DND-41 (cell line): ENCODE data around the gene SPECC1.

Source experiments
- ATAC-seq: fragments of 200-7000 bp; cut with Tn5 transposase; 3 replicates; pipeline ENCODE4 v1.9.1; 2021; ENCODE audit warnings: low read depth; ENCODE audit not compliant: insufficient read depth
- DNase-seq: peaks from one replicate; pipeline ENCODE4 v3.0.0-alpha.2; 2020
- H2AFZ ChIP-seq: 2 replicates; pipeline ENCODE4 v1.6.0; 2012; ENCODE audit warnings: low read depth, low read length
- H3K27ac ChIP-seq: 2 replicates; pipeline ENCODE4 v1.5.1; 2012; ENCODE audit warnings: low read length, inconsistent platforms
- H3K27me3 ChIP-seq: fragments of 200-600 bp; sonication (generic); 2 replicates; pipeline ENCODE4 v1.6.0; 2012; ENCODE audit warnings: low read length, mild to moderate bottlenecking, inconsistent platforms; ENCODE audit not compliant: insufficient read depth, poor library complexity
- H3K36me3 ChIP-seq: 2 replicates; pipeline ENCODE4 v1.5.1; 2012; ENCODE audit warnings: low read length, inconsistent platforms; ENCODE audit not compliant: insufficient read depth
- H3K4me1 ChIP-seq: 2 replicates; pipeline ENCODE4 v1.5.1; 2012; ENCODE audit warnings: mild to moderate bottlenecking, low read length; ENCODE audit not compliant: insufficient read depth
- H3K4me2 ChIP-seq: 2 replicates; pipeline ENCODE4 v1.6.0; 2012; ENCODE audit warnings: mild to moderate bottlenecking, moderate library complexity, low read length, inconsistent platforms; ENCODE audit not compliant: insufficient read depth
- H3K4me3 ChIP-seq, 2 experiments: fragments of 200-600 bp in 1 of 2; shearing (Covaris generic) in 1 of 2; 2 replicates each; pipeline ENCODE4 v1.5.1; 2012 to 2016; ENCODE audit warnings: inconsistent platforms in 2 of 2, low read length in 2 of 2, mild to moderate bottlenecking in 2 of 2, low read depth in 1 of 2, moderate library complexity in 1 of 2
- H3K79me2 ChIP-seq: 2 replicates; pipeline ENCODE4 v1.6.0; 2012; ENCODE audit warnings: low read length, inconsistent platforms; ENCODE audit not compliant: insufficient read depth
- H3K9ac ChIP-seq: 2 replicates; pipeline ENCODE4 v1.6.0; 2012; ENCODE audit warnings: low read depth, mild to moderate bottlenecking, inconsistent platforms, low read length, moderate library complexity
- H3K9me3 ChIP-seq: 2 replicates; pipeline ENCODE4 v1.5.1; 2012; ENCODE audit warnings: low read length, moderate library complexity, mild to moderate bottlenecking, inconsistent platforms; ENCODE audit not compliant: insufficient read depth, severe bottlenecking
- H4K20me1 ChIP-seq: 2 replicates; pipeline ENCODE4 v1.6.0; 2012; ENCODE audit warnings: low read length; ENCODE audit not compliant: insufficient read depth
- EZH2 ChIP-seq: IDR thresholded peaks from 3 replicates; pipeline ENCODE4 v1.6.1; 2012; ENCODE audit warnings: borderline replicate concordance, low read depth, mild to moderate bottlenecking, moderate library complexity, low read length, inconsistent platforms; ENCODE audit not compliant: severe bottlenecking
- TF ChIP-seq, protein P1 (sequence below): IDR thresholded peaks from 2 replicates; pipeline ENCODE4 v1.5.1; 2012; ENCODE audit warnings: borderline replicate concordance, low read length, moderate library complexity, mild to moderate bottlenecking; ENCODE audit not compliant: poor library complexity, severe bottlenecking; ENCODE audit errors: extremely low read depth

SPECC1 gene

DNA sequence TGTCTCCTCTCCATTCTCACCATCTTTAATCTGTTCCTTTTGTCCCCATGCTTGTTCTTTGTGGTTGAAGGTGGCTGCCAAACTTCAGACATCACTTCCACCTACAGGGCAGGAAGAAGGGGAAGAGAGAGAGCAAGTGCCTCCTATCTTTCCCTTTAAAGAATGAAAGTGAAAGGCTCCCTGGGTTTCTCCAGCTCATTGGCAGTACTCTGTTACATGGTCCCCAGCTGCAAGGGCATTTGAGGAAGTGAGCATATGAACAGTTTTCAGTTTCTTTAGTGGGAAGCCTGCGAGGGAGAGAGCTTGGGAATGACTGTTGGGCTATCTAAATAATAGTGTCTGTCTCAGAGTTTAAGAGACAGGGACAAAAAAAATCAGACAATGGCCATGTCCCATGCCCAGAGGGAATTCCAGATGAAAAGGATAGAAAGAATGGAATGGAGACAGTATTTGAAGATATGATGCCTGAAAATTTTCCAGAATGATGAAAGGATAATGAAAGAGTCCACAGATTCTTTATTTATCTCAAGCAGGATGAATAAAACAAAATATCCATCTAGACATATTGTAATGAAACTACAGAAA is 298.3 kb downstream of the SPECC1 start:
- no peak for ATAC-seq
- no peaks in the 10 kb centered on the region for H3K36me3 ChIP-seq
- no peak for DNase-seq
- no peaks in the 10 kb centered on the region for H3K27me3 ChIP-seq
- H3K27ac ChIP-seq: no peak overlapping the region
- H3K4me1 ChIP-seq: no peaks in the 10 kb centered on the region
- H2AFZ ChIP-seq: no peak overlapping the region
- no peak overlapping the region for H3K4me3 ChIP-seq
- H3K9me3 ChIP-seq: peaks cover 12% of the 10 kb centered on the region
- no peaks in the 10 kb centered on the region for H3K79me2 ChIP-seq
- TF ChIP-seq EZH2: no peak
- TF ChIP-seq, protein P1, sequence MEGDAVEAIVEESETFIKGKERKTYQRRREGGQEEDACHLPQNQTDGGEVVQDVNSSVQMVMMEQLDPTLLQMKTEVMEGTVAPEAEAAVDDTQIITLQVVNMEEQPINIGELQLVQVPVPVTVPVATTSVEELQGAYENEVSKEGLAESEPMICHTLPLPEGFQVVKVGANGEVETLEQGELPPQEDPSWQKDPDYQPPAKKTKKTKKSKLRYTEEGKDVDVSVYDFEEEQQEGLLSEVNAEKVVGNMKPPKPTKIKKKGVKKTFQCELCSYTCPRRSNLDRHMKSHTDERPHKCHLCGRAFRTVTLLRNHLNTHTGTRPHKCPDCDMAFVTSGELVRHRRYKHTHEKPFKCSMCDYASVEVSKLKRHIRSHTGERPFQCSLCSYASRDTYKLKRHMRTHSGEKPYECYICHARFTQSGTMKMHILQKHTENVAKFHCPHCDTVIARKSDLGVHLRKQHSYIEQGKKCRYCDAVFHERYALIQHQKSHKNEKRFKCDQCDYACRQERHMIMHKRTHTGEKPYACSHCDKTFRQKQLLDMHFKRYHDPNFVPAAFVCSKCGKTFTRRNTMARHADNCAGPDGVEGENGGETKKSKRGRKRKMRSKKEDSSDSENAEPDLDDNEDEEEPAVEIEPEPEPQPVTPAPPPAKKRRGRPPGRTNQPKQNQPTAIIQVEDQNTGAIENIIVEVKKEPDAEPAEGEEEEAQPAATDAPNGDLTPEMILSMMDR: no peak
- no peak overlapping the region for H3K4me2 ChIP-seq
- H3K9ac ChIP-seq: no peak overlapping the region
- H4K20me1 ChIP-seq: no peaks in the 10 kb centered on the region

DNA sequence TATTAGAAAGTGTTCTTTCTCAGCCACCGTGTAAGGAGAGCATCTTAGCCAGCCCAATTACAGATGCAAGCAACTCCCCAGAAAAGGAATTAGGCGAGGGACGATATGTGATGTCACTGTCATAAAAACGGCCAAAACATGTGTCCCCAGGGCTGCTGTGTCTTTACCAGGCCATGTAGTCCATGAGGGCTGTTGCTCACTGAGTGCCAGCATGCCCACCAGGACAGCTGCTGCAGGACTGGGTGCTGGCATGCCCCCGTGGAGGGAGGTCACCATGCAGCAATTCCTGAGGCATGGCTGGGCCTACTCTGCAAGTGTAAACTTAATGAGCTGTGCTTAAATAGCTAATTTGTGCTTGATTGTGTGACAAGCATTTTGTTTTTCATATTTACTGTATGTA is 301.3 kb downstream of the SPECC1 start:
- H3K36me3 ChIP-seq: no peaks in the 10 kb centered on the region
- TF ChIP-seq, protein P1: no peak
- TF ChIP-seq EZH2: no peak
- no peak for DNase-seq

DNA sequence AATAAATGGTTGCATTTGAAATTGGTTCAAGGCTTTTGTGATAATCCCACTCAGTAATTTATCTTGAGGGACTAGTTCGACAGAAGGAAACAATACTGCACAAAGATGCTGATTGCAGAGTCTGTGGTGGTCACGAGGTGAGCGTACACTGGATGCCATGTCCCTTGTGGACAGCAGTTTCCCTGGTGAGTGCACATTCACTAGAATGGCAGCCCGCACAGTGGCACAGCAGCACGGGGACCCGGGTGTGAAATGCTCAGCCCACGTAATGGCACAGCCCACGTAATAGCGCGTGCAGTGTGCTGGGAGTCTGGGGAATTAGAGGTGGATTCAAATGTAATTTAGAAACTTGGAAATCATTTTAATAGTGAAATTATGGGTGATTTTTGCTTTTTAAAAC is 304.1 kb downstream of the SPECC1 start:
- no peak overlapping the region for H3K9ac ChIP-seq
- H3K9me3 ChIP-seq: no peaks in the 10 kb centered on the region
- H3K27ac ChIP-seq: no peak overlapping the region
- no peak overlapping the region for H2AFZ ChIP-seq
- no peak overlapping the region for H3K4me3 ChIP-seq
- no peak for TF ChIP-seq EZH2
- TF ChIP-seq, protein P1: no peak
- no peaks in the 10 kb centered on the region for H3K79me2 ChIP-seq
- no peaks in the 10 kb centered on the region for H3K27me3 ChIP-seq
- no peaks in the 10 kb centered on the region for H3K4me1 ChIP-seq
- DNase-seq (no peak), ATAC-seq (no peak)
- H3K36me3 ChIP-seq: no peaks in the 10 kb centered on the region
- H4K20me1 ChIP-seq: no peaks in the 10 kb centered on the region
- no peak overlapping the region for H3K4me2 ChIP-seq

More for the DNA sequence above, 301.3 kb downstream of the SPECC1 start:
- Histone ChIP-seq H3K4me2 (no peak overlapping the region), H3K9ac (no peak overlapping the region), H3K27ac (no peak overlapping the region), H3K79me2 (no peaks in the 10 kb centered on the region), H3K4me1 (no peaks in the 10 kb centered on the region), H2AFZ (no peak overlapping the region), H4K20me1 (no peaks in the 10 kb centered on the region), H3K9me3 (peaks cover 12% of the 10 kb centered on the region), H3K4me3 (no peak overlapping the region), H3K27me3 (no peaks in the 10 kb centered on the region)
- ATAC-seq: no peak
